HUES6 (cell line): ENCODE results near the gene NRN1L.
A peak's percentile ranks its signal among the peaks of the same experiment; 100 is the strongest.

Source experiments
- H3K27ac ChIP-seq: 2 replicates; pipeline ENCODE4 v1.7.0; 2013; ENCODE audit warnings: low read depth, mild to moderate bottlenecking, low read length, inconsistent platforms
- H3K27me3 ChIP-seq: 2 replicates; pipeline ENCODE4 v1.6.1; 2013; ENCODE audit warnings: low read length; ENCODE audit not compliant: control insufficient read depth, insufficient read depth
- H3K36me3 ChIP-seq: 2 replicates; pipeline ENCODE4 v1.6.1; 2013; ENCODE audit warnings: low read length; ENCODE audit not compliant: control insufficient read depth, insufficient read depth
- H3K4me1 ChIP-seq: 2 replicates; pipeline ENCODE4 v1.6.1; 2013; ENCODE audit warnings: low read length; ENCODE audit not compliant: control insufficient read depth, insufficient read depth
- H3K4me3 ChIP-seq: 2 replicates; pipeline ENCODE4 v1.5.1; 2013; ENCODE audit warnings: low read depth, low read length
- H3K9ac ChIP-seq: one replicate; pipeline ENCODE4 v1.6.1; 2013; ENCODE audit warnings: mild to moderate bottlenecking, low read length
- H3K9me3 ChIP-seq: 2 replicates; pipeline ENCODE4 v1.6.1; 2013; ENCODE audit warnings: low read depth, low read length; ENCODE audit not compliant: control insufficient read depth, insufficient read depth

The NRN1L gene

DNA sequence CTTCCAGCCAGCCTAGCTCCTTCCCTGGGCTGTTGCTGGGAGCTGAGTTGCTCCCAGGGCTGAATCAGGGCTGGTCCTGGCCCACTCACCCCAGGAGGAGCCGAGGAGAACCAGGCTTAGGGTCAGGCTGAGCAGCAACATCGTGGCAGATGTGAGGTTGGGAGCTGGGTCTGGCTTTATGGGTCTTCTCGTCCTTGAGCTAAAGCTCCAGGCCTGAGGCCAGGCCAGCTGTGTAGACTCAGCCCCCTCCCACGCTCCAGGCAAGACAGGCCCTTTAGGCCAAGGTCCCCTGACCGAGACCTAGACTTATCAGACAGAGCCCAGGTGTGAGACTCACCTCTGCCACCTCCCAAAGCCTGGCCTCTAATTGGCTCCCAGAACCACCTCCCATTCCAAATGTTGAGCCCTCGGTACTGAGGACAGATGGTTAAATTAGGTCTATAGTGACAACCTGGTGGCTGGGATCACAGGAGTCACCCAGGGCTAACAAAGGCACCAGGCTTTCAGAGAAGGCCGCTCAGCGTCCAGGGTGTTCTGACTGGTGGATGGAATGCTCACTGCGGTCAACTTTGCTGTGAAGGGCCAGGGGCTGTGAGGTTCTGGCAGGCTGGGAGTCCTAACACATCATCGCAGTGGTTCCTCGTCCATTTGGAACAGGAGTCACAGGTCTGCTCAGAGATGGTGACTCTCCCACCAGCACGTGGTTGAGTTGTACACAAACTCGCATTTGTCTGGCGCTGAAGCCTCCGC, 47.2 kb downstream of the NRN1L start, which contains the start of gene CTRL:
TSS of gene CTRL (minus strand) at position 151 of the 750 bp plus-strand sequence. CDS start at position 141, 10 bp downstream.
- Histone ChIP-seq H3K4me3 (no peak within 1 kb of the TSS), H3K4me1 (peaks cover 14% of the 10 kb centered on the region), H3K36me3 (peaks cover 29% of the 10 kb centered on the region), H3K27ac (no peak within 1 kb of the TSS), H3K9me3 (no peaks in the 10 kb centered on the region), H3K9ac (no peak within 1 kb of the TSS), H3K27me3 (no peaks in the 10 kb centered on the region)

DNA sequence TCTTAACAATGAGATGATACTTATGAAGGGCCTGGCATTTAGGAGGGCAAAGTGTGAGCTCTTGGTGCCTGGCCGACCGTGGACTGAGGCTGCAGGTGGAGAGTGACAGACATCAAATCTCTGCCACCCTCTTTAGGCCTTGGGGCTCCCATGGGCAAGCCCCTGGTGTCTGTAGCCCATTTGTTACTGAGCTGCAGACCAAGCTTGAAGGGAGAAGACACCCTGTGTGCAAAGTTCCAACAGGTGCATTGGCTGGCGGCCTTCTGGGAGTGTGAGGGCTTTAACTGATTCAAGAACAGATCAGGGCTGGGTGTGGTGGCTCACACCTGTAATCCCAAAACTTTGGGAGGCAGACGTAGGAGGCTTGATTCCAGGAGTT, 47.8 kb downstream of the NRN1L start:
- H3K4me1 ChIP-seq: peaks cover 18% of the 10 kb centered on the region
- peaks cover 27% of the 10 kb centered on the region for H3K36me3 ChIP-seq

DNA sequence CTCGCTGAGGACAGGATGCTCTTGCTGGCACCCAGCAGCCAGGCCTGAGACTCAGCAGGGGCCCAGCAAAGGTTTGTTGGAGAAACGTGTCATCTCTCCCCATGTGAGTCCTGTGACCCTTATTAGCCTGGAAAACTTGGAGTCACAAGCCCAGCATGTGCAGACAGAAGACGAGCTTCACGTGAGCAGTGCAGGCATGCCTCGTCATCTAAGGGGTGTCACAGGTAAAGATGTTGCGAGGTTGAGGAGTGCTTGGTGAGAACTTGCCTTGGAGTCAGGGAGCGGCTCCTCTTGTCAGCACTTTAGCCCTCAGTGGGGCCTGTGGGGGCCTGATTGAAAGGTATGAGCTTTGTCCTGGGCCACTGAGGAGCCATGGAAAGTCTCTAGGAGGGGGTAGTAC, 49.1 kb downstream of the NRN1L start:
- Histone ChIP-seq H3K9me3 (no peaks in the 10 kb centered on the region), H3K36me3 (peaks cover 20% of the 10 kb centered on the region), H3K27ac (no peak overlapping the region), H3K4me1 (peaks cover 18% of the 10 kb centered on the region), H3K4me3 (no peak overlapping the region), H3K9ac (no peak overlapping the region), H3K27me3 (no peaks in the 10 kb centered on the region)

More for the DNA sequence above, 47.8 kb downstream of the NRN1L start:
- Histone ChIP-seq H3K9me3 (no peaks in the 10 kb centered on the region), H3K27me3 (no peaks in the 10 kb centered on the region), H3K9ac (no peak overlapping the region), H3K4me3 (no peak overlapping the region), H3K27ac (no peak overlapping the region)

- no peak overlapping the region for H3K27ac ChIP-seq
- H3K4me3 ChIP-seq: peak overlapping the region; percentile 93
These were observed 49.8 kb downstream of the NRN1L start for GRCh38 chr16:67934306-67935100.

DNA sequence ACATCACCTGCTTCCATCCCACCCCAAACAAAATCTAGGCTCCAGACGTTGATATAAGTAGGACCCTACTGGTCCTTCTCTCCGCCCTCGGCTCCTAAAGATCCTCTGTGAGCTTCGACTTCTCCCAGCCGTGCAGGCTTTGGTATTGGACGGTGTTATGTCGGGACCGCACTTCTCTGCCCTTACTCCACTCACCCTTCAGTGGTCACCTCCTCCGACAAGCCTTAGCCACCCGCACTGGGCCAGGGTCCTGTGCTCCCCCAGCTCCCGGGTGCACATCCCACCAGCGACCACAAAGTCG, 50.4 kb downstream of the NRN1L start:
- Histone ChIP-seq H3K4me1 (peaks cover 18% of the 10 kb centered on the region), H3K9ac (peak overlapping the region; percentile 50), H3K4me3 (peak overlapping the region; percentile 93), H3K9me3 (no peaks in the 10 kb centered on the region), H3K36me3 (peaks cover 18% of the 10 kb centered on the region), H3K27me3 (no peaks in the 10 kb centered on the region), H3K27ac (no peak overlapping the region)

More at GRCh38 chr16:67934306-67935100, 49.8 kb downstream of the NRN1L start:
- peak overlapping the region; percentile 50 for H3K9ac ChIP-seq
- peaks cover 18% of the 10 kb centered on the region for H3K4me1 ChIP-seq
- no peaks in the 10 kb centered on the region for H3K27me3 ChIP-seq
- H3K36me3 ChIP-seq: peaks cover 17% of the 10 kb centered on the region
- no peaks in the 10 kb centered on the region for H3K9me3 ChIP-seq

GRCh38 chr16:67935402-67936123, 50.9 kb downstream of the NRN1L start:
- Histone ChIP-seq H3K36me3 (peaks cover 18% of the 10 kb centered on the region), H3K9me3 (no peaks in the 10 kb centered on the region), H3K9ac (peak overlapping the region; percentile 89), H3K4me1 (peaks cover 18% of the 10 kb centered on the region), H3K27me3 (no peaks in the 10 kb centered on the region), H3K4me3 (peak overlapping the region; percentile 93), H3K27ac (peak overlapping the region; percentile 11)
